Mesendoderm (in vitro differentiated cells): Measurements from ENCODE around the gene RAD50.
"Not testable (repeated sequence)": the region's sequence is repeated elsewhere in the genome, so short reads cannot be mapped to it uniquely, and the experiment has no call there.

Experiments
- DNase-seq: peaks from one replicate; pipeline ENCODE4 v3.0.0; 2013
- H2AK5ac ChIP-seq: 2 replicates; pipeline ENCODE4 v1.6.1; 2013; ENCODE audit warnings: low read length, inconsistent platforms
- H2BK120ac ChIP-seq: 2 replicates; pipeline ENCODE4 v1.6.1; 2013; ENCODE audit warnings: low read depth, mild to moderate bottlenecking, low read length, moderate library complexity, mixed read lengths
- H2BK15ac ChIP-seq: replicated peaks from 2 replicates; pipeline ENCODE4 v1.6.1; 2013; ENCODE audit warnings: low read depth, mild to moderate bottlenecking, moderate library complexity
- H2BK5ac ChIP-seq: 2 replicates; pipeline ENCODE4 v1.6.1; 2013; ENCODE audit warnings: low read length, inconsistent platforms
- H3K18ac ChIP-seq: 2 replicates; pipeline ENCODE4 v1.6.1; 2013; ENCODE audit warnings: mild to moderate bottlenecking, low read length, mixed read lengths
- H3K23ac ChIP-seq: one replicate; pipeline ENCODE4 v1.6.1; 2013; ENCODE audit warnings: low read length
- H3K27ac ChIP-seq: 2 replicates; pipeline ENCODE4 v1.5.1; 2013; ENCODE audit warnings: low read depth, mild to moderate bottlenecking, inconsistent platforms, low read length, moderate library complexity
- H3K27me3 ChIP-seq: 2 replicates; pipeline ENCODE4 v1.6.1; 2013; ENCODE audit warnings: low read length, control low read depth, mild to moderate bottlenecking, inconsistent platforms; ENCODE audit not compliant: insufficient read depth, poor library complexity
- H3K36me3 ChIP-seq: 2 replicates; pipeline ENCODE4 v1.6.1; 2013; ENCODE audit warnings: low read length, inconsistent platforms; ENCODE audit not compliant: control insufficient read depth, insufficient read depth
- H3K4ac ChIP-seq: one replicate; pipeline ENCODE4 v1.6.1; 2013; ENCODE audit warnings: low read depth, mild to moderate bottlenecking, low read length, moderate library complexity
- H3K4me1 ChIP-seq: 2 replicates; pipeline ENCODE4 v1.6.1; 2013; ENCODE audit warnings: low read depth, low read length, inconsistent platforms; ENCODE audit not compliant: control insufficient read depth
- H3K4me2 ChIP-seq: 2 replicates; pipeline ENCODE4 v1.6.1; 2013; ENCODE audit warnings: low read length
- H3K4me3 ChIP-seq: 2 replicates; pipeline ENCODE4 v1.5.1; 2013; ENCODE audit warnings: mild to moderate bottlenecking, low read length
- H3K56ac ChIP-seq: one replicate; pipeline ENCODE4 v1.6.1; 2013; ENCODE audit warnings: low read length
- H3K79me1 ChIP-seq: 2 replicates; pipeline ENCODE4 v1.6.1; 2013; ENCODE audit warnings: low read length, inconsistent platforms
- H3K79me2 ChIP-seq: 2 replicates; pipeline ENCODE4 v1.6.1; 2013; ENCODE audit warnings: mild to moderate bottlenecking, low read length; ENCODE audit not compliant: control insufficient read depth, insufficient read depth
- H3K9ac ChIP-seq: 2 replicates; pipeline ENCODE4 v1.6.1; 2013; ENCODE audit warnings: low read length, inconsistent platforms
- H4K5ac ChIP-seq: one replicate; pipeline ENCODE4 v1.6.1; 2013; ENCODE audit warnings: low read length
- H4K8ac ChIP-seq: one replicate; pipeline ENCODE4 v1.6.1; 2013; ENCODE audit warnings: low read depth, mild to moderate bottlenecking, control low read depth, low read length, moderate library complexity
- WGBS: extraction: QIAGEN DNeasy Blood & Tissue Kit; methylation state at CpG from one replicate; pipeline ENCODE4 v1.1.7; 2013; ENCODE audit warnings: low lambda C conversion rate, missing lambda C conversion rate; ENCODE audit not compliant: insufficient coverage; ENCODE audit errors: extremely low coverage; 5-methylcytosine and 5-hydroxymethylcytosine counted together

Gene RAD50

GRCh38 chr5:132622608-132623007 lies 65.8 kb downstream of the RAD50 start:
- H3K27me3 ChIP-seq, result no peaks in the 10 kb centered on the region
- no peak overlapping the region for H3K4ac ChIP-seq
- no peak overlapping the region for H3K56ac ChIP-seq
- H2AK5ac ChIP-seq, result no peak overlapping the region
- H2BK15ac ChIP-seq, result no peak overlapping the region
- no peaks in the 10 kb centered on the region for H3K79me1 ChIP-seq
- no peak overlapping the region for H4K8ac ChIP-seq
- H3K27ac ChIP-seq, result no peak overlapping the region
- no peak overlapping the region for H3K23ac ChIP-seq
- no peak overlapping the region for H2BK120ac ChIP-seq
- H3K36me3 ChIP-seq, result no peaks in the 10 kb centered on the region
- H3K4me3 ChIP-seq, result no peak overlapping the region
- H3K9ac ChIP-seq, result no peak overlapping the region
- H3K79me2 ChIP-seq, result no peaks in the 10 kb centered on the region
- no peak overlapping the region for H2BK5ac ChIP-seq
- no peak overlapping the region for H4K5ac ChIP-seq
- no peak overlapping the region for H3K4me2 ChIP-seq
- no peak overlapping the region for H3K18ac ChIP-seq
- no peaks in the 10 kb centered on the region for H3K4me1 ChIP-seq
- DNase-seq, result no peak

GRCh38 chr5:132627470-132627869 lies 70.7 kb downstream of the RAD50 start:
- Histone ChIP-seq H3K4me1 (no peaks in the 10 kb centered on the region), H2AK5ac (no peak overlapping the region), H2BK15ac (no peak overlapping the region), H3K79me2 (no peaks in the 10 kb centered on the region), H3K36me3 (no peaks in the 10 kb centered on the region), H3K27me3 (no peaks in the 10 kb centered on the region), H4K5ac (no peak overlapping the region), H3K27ac (no peak overlapping the region), H3K4ac (no peak overlapping the region), H3K4me2 (no peak overlapping the region), H2BK120ac (no peak overlapping the region), H3K9ac (no peak overlapping the region), H3K4me3 (no peak overlapping the region), H3K79me1 (no peaks in the 10 kb centered on the region), H3K56ac (no peak overlapping the region), H3K18ac (no peak overlapping the region), H2BK5ac (no peak overlapping the region), H4K8ac (no peak overlapping the region), H3K23ac (no peak overlapping the region)
- WGBS, result no CpG with 5 or more reads among the region's 2 CpGs
- no peak for DNase-seq

- no peak overlapping the region for H4K8ac ChIP-seq
- H3K79me1 ChIP-seq, result no peaks in the 10 kb centered on the region
- no peak overlapping the region for H3K27ac ChIP-seq
- H2BK120ac ChIP-seq, result no peak overlapping the region
- H3K23ac ChIP-seq, result no peak overlapping the region
- H3K56ac ChIP-seq, result no peak overlapping the region
- H3K36me3 ChIP-seq, result no peaks in the 10 kb centered on the region
- no peak overlapping the region for H2BK5ac ChIP-seq
- no peaks in the 10 kb centered on the region for H3K79me2 ChIP-seq
- no peak for DNase-seq
- H3K4me3 ChIP-seq, result no peak overlapping the region
- H3K4ac ChIP-seq, result no peak overlapping the region
- H4K5ac ChIP-seq, result no peak overlapping the region
- no peak overlapping the region for H3K18ac ChIP-seq
- no peak overlapping the region for H2AK5ac ChIP-seq
- H2BK15ac ChIP-seq, result no peak overlapping the region
- H3K9ac ChIP-seq, result no peak overlapping the region
- H3K27me3 ChIP-seq, result no peaks in the 10 kb centered on the region
- no CpG with 5 or more reads among the region's 2 CpGs for WGBS
- H3K4me1 ChIP-seq, result no peaks in the 10 kb centered on the region
- H3K4me2 ChIP-seq, result no peak overlapping the region
These were observed 72.0 kb downstream of the RAD50 start for GRCh38 chr5:132628814-132629213.

- Histone ChIP-seq H3K56ac (no peak overlapping the region), H2BK15ac (no peak overlapping the region), H3K27ac (no peak overlapping the region), H2AK5ac (no peak overlapping the region), H3K4ac (no peak overlapping the region), H3K4me1 (no peaks in the 10 kb centered on the region), H4K8ac (no peak overlapping the region), H3K27me3 (no peaks in the 10 kb centered on the region), H4K5ac (no peak overlapping the region), H3K36me3 (no peaks in the 10 kb centered on the region), H3K23ac (no peak overlapping the region), H3K79me2 (no peaks in the 10 kb centered on the region), H2BK5ac (no peak overlapping the region), H3K79me1 (no peaks in the 10 kb centered on the region), H3K4me2 (no peak overlapping the region), H3K18ac (no peak overlapping the region), H3K4me3 (no peak overlapping the region), H2BK120ac (no peak overlapping the region), H3K9ac (no peak overlapping the region)
- no CpG with 5 or more reads among the region's 5 CpGs for WGBS
- no peak for DNase-seq
These were observed 72.6 kb downstream of the RAD50 start for GRCh38 chr5:132629230-132629944.

- no CpG with 5 or more reads among the region's 4 CpGs for WGBS
- not testable (repeated sequence) for H3K27me3 ChIP-seq, H2BK5ac ChIP-seq, H3K36me3 ChIP-seq, H2AK5ac ChIP-seq, H3K4me3 ChIP-seq, H4K5ac ChIP-seq, H3K27ac ChIP-seq, H2BK120ac ChIP-seq, H3K56ac ChIP-seq, H3K4ac ChIP-seq, H4K8ac ChIP-seq, H2BK15ac ChIP-seq, H3K79me2 ChIP-seq, H3K18ac ChIP-seq, DNase-seq, H3K79me1 ChIP-seq, H3K4me1 ChIP-seq, H3K9ac ChIP-seq, H3K4me2 ChIP-seq, H3K23ac ChIP-seq
These were observed 76.8 kb downstream of the RAD50 start for GRCh38 chr5:132633587-132633986.

GRCh38 chr5:132635873-132636272 lies 79.1 kb downstream of the RAD50 start:
- H3K9ac ChIP-seq, result no peak overlapping the region
- H4K5ac ChIP-seq, result no peak overlapping the region
- H2BK5ac ChIP-seq, result no peak overlapping the region
- peaks cover 2% of the 10 kb centered on the region for H3K36me3 ChIP-seq
- no peak overlapping the region for H3K27ac ChIP-seq
- H3K4me2 ChIP-seq, result no peak overlapping the region
- H3K56ac ChIP-seq, result no peak overlapping the region
- WGBS, result no CpG with 5 or more reads among the region's 4 CpGs
- no peak overlapping the region for H3K23ac ChIP-seq
- H3K27me3 ChIP-seq, result no peaks in the 10 kb centered on the region
- H3K4me3 ChIP-seq, result no peak overlapping the region
- DNase-seq, result peak; percentile 41
- H2BK15ac ChIP-seq, result no peak overlapping the region
- no peak overlapping the region for H3K18ac ChIP-seq
- no peak overlapping the region for H4K8ac ChIP-seq
- H3K79me1 ChIP-seq, result no peaks in the 10 kb centered on the region
- H2BK120ac ChIP-seq, result no peak overlapping the region
- H3K4ac ChIP-seq, result no peak overlapping the region
- no peaks in the 10 kb centered on the region for H3K4me1 ChIP-seq
- H2AK5ac ChIP-seq, result no peak overlapping the region
- no peaks in the 10 kb centered on the region for H3K79me2 ChIP-seq
